ENCODE results near the gene ZFP92.

ZFP92 gene

GRCh38 chrX:153441296-153441695 lies 30.0 kb downstream of the ZFP92 start:
- DNase-seq: no peak

- DNase-seq: no peak
Observed at GRCh38 chrX:153441981-153442380, 30.7 kb downstream of the ZFP92 start.

- DNase-seq: no peak
Observed at GRCh38 chrX:153442463-153442862, 31.2 kb downstream of the ZFP92 start.

- DNase-seq: no peak
Observed at GRCh38 chrX:153443476-153444332, 32.4 kb downstream of the ZFP92 start.

- no peak for DNase-seq
Observed at GRCh38 chrX:153444333-153445011, 33.2 kb downstream of the ZFP92 start.

GRCh38 chrX:153445106-153445855 lies 34.0 kb downstream of the ZFP92 start:
- DNase-seq: no peak

GRCh38 chrX:153445856-153446635 lies 34.8 kb downstream of the ZFP92 start, which contains the start of gene TREX2:
Gene TREX2, minus strand, starts transcription at chrX:153446056. Its CDS starts 626 bp downstream, at chrX:153445430.
- no peak for DNase-seq

- no peak for DNase-seq
Observed at GRCh38 chrX:153446636-153446936, 35.3 kb downstream of the ZFP92 start.

GRCh38 chrX:153446950-153447580 lies 35.8 kb downstream of the ZFP92 start:
- DNase-seq: no peak

GRCh38 chrX:153447581-153447960 lies 36.3 kb downstream of the ZFP92 start:
- DNase-seq: no peak

- DNase-seq: no peak
Observed at GRCh38 chrX:153448556-153449367, 37.5 kb downstream of the ZFP92 start.

- no peak for DNase-seq
Observed at GRCh38 chrX:153449368-153450113, 38.3 kb downstream of the ZFP92 start.

GRCh38 chrX:153450114-153450948 lies 39.1 kb downstream of the ZFP92 start:
- no peak for DNase-seq

- DNase-seq: no peak
Observed at GRCh38 chrX:153450949-153451277, 39.6 kb downstream of the ZFP92 start.

GRCh38 chrX:153454901-153455550 lies 43.8 kb downstream of the ZFP92 start:
- DNase-seq: no peak

GRCh38 chrX:153455571-153455970 lies 44.3 kb downstream of the ZFP92 start:
- no peak for DNase-seq

- DNase-seq: no peak
Observed at GRCh38 chrX:153456161-153456560, 44.9 kb downstream of the ZFP92 start.

GRCh38 chrX:153456704-153457103 lies 45.4 kb downstream of the ZFP92 start:
- no peak for DNase-seq

- DNase-seq: no peak
Observed at GRCh38 chrX:153457136-153457825, 46.0 kb downstream of the ZFP92 start.
